NCI-H345 (cell line): ENCODE results near the gene DPM2.

Source experiments
- DNase-seq: peaks from one replicate; lab custom pipeline; 2025; lab: John Stamatoyannopoulos, UW

The DPM2 gene

DNA sequence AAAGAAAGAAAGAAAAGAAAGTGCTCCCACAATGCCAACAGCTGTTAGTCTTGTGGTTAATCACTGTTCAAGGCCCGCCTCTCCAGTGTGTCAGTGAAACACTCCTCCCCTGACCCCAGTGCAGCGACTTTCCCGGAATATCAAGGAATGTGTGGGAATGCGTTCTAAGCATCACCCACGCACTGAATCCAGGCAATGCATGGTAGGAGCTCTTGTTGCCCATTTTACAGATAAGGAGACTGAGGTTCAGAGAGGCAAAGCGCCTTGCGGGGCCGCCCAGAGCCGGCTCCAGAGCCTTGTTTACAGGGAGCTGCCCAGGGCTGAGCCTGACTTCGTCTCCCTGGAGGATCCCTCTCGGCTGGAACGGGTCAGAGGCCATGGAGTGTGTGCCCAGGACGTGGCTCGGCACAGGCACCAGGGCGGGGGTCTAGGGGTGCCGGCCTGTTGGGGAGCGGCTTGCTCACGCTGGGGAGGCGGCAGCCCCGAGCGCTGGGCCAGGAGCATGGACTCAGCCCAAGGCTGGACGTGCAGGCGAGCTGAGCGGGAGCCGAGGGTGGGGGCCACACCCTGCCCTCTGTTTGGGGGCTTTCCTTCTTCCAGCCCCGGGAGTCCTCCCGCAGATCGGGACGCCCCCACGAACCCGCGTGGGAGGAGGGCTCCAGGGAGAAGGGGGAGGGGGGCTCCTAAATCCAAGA is 39.1 kb downstream of the DPM2 start:
- DNase-seq: no peak

DNA sequence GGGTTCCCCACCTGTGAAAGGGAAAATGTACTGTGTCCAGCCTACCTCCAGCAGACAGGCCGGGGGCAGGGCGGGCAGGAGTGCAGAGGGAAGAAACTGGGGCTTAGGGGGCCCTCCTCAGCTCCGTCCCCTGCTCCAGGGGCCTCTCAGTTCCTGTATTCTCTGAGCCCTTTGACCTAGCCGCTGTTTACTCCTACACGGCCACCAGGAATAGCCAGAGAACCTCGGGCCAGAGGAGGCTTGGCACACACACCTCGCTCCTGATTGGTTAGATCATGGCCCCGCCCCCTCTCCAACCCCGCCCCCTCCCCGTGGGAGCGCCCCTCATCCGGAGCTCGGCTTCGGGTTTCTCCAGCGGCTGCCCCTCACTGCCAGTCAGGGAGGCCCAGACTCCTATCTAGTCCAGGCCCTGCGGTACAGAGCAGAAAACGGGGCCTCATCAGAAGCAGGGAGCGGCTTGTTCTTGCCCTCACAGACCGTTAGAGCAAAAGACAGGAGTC is 40.4 kb downstream of the DPM2 start:
- no peak for DNase-seq

DNA sequence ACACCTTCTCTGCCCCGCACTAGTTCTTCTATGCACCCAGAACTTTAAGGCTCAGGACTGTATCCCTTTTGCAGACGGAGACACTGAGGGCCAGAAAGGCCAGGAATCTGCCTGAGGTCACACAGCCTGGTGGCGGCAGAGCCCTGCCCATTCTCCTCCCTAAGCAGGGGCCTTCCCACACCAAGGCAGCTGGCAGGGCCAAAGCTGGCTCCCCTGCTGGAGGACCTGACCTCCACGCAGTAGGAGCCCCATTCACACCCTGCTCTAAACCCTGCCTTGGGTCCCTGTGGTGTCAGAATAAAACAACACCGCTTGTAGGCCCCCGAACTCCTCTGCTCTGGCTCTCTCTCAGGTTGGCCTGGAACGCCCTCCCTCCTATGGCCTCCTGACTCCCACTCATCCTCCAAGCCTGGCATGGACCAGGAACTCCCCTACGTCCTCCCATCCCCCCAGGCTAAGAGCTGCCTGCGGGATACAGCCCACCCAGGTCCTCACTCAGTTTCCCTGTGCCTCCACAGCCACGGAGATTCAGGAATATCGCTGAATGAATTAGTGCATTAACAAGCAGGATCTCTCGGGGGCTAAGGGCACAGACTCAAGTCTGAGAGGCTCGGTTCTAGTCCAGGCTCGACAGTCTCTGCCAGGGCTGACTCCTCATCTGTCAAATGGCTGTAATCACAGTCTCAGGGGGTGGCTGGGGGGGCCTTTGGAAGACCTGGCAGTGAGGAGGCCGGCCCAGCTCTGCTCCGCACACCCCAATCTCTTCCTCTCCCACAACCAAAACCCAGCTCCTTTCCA is 41.1 kb downstream of the DPM2 start:
- DNase-seq: no peak

DNA sequence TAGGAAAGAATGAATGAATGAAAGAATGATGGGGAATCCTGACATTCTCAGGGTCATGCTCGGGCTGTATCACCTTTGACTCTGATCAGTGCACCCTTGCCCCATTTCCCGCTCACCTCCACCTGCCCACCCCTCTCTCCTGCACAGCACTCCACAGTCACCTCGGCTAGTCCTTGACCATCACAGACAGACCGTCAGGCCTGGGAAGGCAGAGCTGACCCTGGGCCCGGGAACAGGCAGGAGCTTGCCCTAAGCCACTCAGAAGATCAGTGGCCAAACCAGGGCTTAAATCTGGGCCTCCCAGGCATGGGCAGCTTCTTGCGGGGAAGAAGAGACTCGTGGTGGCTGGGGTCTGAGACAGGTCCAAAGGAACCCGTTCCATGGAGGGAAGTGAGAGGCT is 41.8 kb downstream of the DPM2 start:
- DNase-seq: no peak

DNA sequence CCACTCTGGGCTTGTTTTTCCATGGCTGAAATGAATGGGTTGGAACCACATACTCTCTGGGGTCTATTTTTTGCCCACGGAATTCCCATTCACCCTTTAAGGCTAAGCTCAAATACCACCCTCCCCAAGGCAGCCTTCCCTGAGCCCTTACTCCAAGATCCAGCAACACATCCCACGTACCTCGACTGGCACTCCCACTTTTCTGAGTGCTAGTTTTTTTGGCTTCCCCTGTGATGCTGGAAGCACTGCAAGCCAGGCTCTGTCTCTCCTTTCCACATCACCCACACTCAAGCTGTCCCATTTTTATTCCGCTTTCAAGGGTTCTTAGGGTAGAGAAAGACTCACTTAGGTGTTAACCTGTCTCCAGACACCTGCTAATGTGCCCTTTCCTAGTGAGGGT is 44.3 kb downstream of the DPM2 start:
- no peak for DNase-seq

DNA sequence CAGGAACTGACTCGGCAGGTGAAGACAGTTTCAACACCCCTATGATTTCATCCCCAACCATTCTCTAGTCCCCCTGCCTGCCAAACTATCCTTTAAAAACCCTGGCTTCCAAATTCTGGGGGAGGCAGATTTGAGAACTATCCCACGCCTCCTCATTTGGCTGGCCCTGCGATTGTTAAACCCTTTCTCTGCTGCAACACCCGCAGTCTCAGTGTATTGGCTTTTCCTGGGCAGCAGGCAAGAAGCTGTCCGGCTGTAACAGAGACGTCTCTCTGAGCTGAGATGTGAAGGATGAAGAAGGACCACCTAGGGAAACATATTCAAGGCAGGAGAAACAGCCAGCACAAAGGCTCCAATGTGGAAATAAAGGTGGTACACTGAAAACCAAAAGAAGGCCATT is 44.8 kb downstream of the DPM2 start:
- DNase-seq: no peak

DNA sequence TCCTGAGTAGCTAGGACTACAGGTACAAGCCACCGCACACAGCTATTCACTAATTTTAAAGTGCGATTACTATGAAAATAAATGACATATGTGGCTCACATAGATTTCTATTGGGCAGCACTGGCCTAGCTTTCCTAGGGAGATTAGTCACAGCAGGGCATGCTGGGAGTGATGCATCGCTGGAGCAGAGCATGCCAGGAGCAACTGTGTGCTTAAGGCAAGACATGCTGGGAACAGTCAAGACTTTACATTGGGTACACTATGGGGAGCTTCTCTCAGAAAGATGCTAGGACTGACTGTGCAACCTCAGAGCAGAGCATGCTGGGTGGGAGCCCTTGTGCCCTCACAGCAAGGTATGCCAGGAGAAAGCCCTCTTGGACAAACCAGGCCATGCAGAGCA is 47.6 kb downstream of the DPM2 start:
- no peak for DNase-seq

DNA sequence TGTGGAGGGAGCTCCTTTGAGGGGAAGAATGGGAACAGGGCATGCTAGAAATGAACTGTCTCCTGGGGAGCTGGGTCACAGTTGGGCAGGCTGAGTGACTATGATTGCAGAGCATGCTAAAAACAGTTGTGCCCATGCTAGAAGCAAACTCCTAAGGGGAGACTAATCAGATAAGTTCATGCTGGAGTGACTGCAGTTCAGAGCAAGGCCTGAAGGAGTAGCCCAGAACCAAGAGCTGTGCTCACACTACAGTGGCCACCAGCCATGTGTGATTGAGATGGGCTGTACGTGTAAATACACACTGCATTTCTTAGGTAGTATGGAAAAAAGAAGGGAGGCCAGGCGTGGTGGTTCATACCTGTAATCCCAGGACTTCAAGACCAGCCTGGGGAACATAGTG is 49.9 kb downstream of the DPM2 start:
- no peak for DNase-seq

DNA sequence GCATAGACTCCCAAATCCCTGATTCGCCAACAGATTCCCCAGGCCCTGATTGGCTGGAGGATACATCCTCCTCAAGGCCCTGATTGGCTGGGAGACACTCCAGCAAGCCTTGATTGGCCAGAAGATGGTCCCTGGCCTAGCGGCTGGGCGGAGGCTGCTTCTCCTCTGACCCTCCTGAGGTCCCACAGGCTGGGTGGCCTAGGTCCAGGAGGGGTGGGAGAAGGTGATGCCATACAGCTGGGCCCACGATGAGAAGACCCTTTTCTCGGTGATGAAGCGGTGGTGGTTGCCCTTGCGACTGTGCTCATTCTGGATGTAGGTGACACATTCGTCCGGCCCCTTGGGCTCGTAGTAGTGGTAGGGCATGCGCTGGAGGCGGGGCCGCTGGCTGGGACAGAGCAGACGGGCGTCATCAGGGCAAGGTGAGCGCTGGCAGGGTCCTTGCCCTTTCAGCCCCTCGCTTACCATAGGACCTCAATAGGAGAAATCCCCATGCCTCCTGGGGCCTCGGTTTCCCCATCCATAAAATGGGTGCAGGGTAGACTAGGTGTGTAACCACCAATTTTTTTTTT is 51.2 kb downstream of the DPM2 start:
- DNase-seq: no peak

DNA sequence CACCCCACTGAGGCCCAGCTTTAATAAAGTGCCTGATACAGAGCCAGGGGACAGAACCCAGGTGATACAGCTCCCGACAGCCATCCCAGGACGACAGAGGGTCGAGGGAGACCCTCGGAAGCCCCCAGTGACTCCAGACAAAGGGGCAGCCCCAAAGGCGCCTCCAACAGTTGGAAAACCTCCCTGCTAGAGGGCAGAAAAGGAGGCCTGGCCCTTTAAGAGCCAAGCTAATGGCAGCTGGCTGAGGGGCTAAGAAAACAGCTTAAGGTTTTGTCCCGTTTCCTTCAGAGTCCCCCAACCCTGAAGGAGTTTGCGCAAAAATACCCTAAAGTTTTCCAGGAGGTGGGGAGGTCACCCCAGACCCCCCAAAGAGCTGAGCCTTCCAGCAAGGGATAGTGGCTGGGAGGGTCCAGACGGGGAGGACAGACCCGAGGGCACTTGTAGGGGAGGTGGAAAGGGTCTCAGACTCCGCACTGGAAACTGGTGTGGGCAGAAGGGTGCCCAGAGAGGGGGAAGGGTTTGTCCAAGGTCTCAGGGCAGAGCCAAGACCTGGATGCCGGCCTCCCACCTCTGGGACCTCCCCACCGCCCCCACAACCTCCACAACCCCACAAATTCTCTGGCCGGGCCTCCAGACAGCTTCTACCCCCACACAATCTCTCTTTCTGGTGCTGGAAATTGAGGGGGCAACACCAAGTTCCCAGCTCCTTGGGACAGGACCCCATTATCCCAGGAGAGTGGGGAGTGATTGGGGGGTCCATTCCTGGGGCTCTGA is 52.0 kb downstream of the DPM2 start:
- DNase-seq: no peak
